Bronchial epithelial cell (primary cell): ENCODE data around the gene LACTB. TPM values are rescaled to one million over a fixed set of nuclear protein-coding genes. Genes with fewer than 3 reads are reported as not detected.

Experiments used
- DNase-seq: peaks from one replicate; pipeline ENCODE4 v3.0.0-alpha.2; 2010; ENCODE audit warnings: low read depth
- FAIRE-seq: peaks from 2 replicates; lab custom pipeline; 2011; peaks lifted over from hg19 to GRCh38; lab: Jason Lieb, UNC
- H3K27me3 ChIP-seq: 2 replicates; pipeline ENCODE4 v1.5.1; 2011; ENCODE audit warnings: low read length; ENCODE audit not compliant: control insufficient read depth, insufficient read depth
- H3K36me3 ChIP-seq: 2 replicates; pipeline ENCODE4 v1.5.1; 2011; ENCODE audit warnings: low read length; ENCODE audit not compliant: control insufficient read depth, insufficient read depth
- H3K4me3 ChIP-seq: 2 replicates; pipeline ENCODE4 v1.5.1; 2011; ENCODE audit warnings: mild to moderate bottlenecking, low read depth, low read length, control low read depth
- CTCF ChIP-seq: IDR thresholded peaks from 2 replicates; pipeline ENCODE4 v1.5.1; 2011; ENCODE audit warnings: mild to moderate bottlenecking, moderate library complexity, low read length, control low read depth, inconsistent platforms; ENCODE audit not compliant: insufficient read depth, severe bottlenecking
- total RNA-seq: library from RNA; depleted of rRNA; stranded (reverse); fragments of >200 nt; gene quantifications from 2 replicates; pipeline ENCODE4 v1.2.1, GENCODE V29; 2014

LACTB gene
- total RNA-seq, 1 donor from 2014 or later, result 14.5 TPM

GRCh38 chr15:63075015-63075983 lies 46.4 kb upstream of the LACTB start:
- no peaks in the 10 kb centered on the region for H3K27me3 ChIP-seq
- TF ChIP-seq CTCF, result no peak
- FAIRE-seq (no peak), DNase-seq (no peak)
- peaks cover 1% of the 10 kb centered on the region for H3K36me3 ChIP-seq
- no peak overlapping the region for H3K4me3 ChIP-seq

GRCh38 chr15:63075984-63076713 lies 45.5 kb upstream of the LACTB start:
- no peaks in the 10 kb centered on the region for H3K27me3 ChIP-seq
- DNase-seq, result no peak

GRCh38 chr15:63076714-63077046 lies 45.0 kb upstream of the LACTB start:
- DNase-seq (no peak), FAIRE-seq (no peak)
- Histone ChIP-seq H3K36me3 (no peaks in the 10 kb centered on the region), H3K4me3 (no peak overlapping the region), H3K27me3 (no peaks in the 10 kb centered on the region)
- TF ChIP-seq CTCF, result no peak

More at GRCh38 chr15:63075984-63076713, 45.5 kb upstream of the LACTB start:
- FAIRE-seq, result no peak
- no peak for TF ChIP-seq CTCF
- Histone ChIP-seq H3K36me3 (no peaks in the 10 kb centered on the region), H3K4me3 (no peak overlapping the region)

GRCh38 chr15:63077952-63078351 lies 43.7 kb upstream of the LACTB start:
- H3K27me3 ChIP-seq, result no peaks in the 10 kb centered on the region
- H3K36me3 ChIP-seq, result no peaks in the 10 kb centered on the region
- DNase-seq (no peak), FAIRE-seq (no peak)
- TF ChIP-seq CTCF, result no peak
- H3K4me3 ChIP-seq, result no peak overlapping the region

- Histone ChIP-seq H3K36me3 (no peaks in the 10 kb centered on the region), H3K4me3 (no peak overlapping the region), H3K27me3 (no peaks in the 10 kb centered on the region)
- no peak for TF ChIP-seq CTCF
- FAIRE-seq (no peak), DNase-seq (peak; percentile 64)
These were observed 41.6 kb upstream of the LACTB start for GRCh38 chr15:63079947-63080626.
